Memory B cell (primary cell): ENCODE measurements around the gene UBR2.

Experiments used
- ATAC-seq: fragments of 150-1000 bp; cut with Tn5 transposase; 2 replicates; pipeline ENCODE4 v1.10.0; 2021; ENCODE audit warnings: low read depth, mild to moderate bottlenecking, moderate library complexity
- DNase-seq, 2 donors: peaks; one replicate each; pipeline ENCODE4 v3.0.0; 2022; ENCODE audit warnings: low spot score in 2 of 2
- H3K27ac Mint-ChIP-seq: one replicate; pipeline ENCODE4 v1.8.0; 2022; ENCODE audit warnings: mild to moderate bottlenecking, moderate library complexity, mixed read lengths
- H3K27me3 Mint-ChIP-seq: one replicate; pipeline ENCODE4 v1.8.0; 2022; ENCODE audit warnings: mixed read lengths
- H3K36me3 Mint-ChIP-seq: one replicate; pipeline ENCODE4 v1.8.0; 2022; ENCODE audit warnings: mild to moderate bottlenecking, mixed read lengths
- H3K4me1 Mint-ChIP-seq: one replicate; pipeline ENCODE4 v1.8.0; 2022; ENCODE audit warnings: mixed read lengths
- H3K4me3 Mint-ChIP-seq: one replicate; pipeline ENCODE4 v1.8.0; 2022; ENCODE audit warnings: mild to moderate bottlenecking, moderate library complexity, mixed read lengths
- H3K9me3 Mint-ChIP-seq: one replicate; pipeline ENCODE4 v1.8.0; 2022; ENCODE audit warnings: mixed read lengths

UBR2 gene

DNA sequence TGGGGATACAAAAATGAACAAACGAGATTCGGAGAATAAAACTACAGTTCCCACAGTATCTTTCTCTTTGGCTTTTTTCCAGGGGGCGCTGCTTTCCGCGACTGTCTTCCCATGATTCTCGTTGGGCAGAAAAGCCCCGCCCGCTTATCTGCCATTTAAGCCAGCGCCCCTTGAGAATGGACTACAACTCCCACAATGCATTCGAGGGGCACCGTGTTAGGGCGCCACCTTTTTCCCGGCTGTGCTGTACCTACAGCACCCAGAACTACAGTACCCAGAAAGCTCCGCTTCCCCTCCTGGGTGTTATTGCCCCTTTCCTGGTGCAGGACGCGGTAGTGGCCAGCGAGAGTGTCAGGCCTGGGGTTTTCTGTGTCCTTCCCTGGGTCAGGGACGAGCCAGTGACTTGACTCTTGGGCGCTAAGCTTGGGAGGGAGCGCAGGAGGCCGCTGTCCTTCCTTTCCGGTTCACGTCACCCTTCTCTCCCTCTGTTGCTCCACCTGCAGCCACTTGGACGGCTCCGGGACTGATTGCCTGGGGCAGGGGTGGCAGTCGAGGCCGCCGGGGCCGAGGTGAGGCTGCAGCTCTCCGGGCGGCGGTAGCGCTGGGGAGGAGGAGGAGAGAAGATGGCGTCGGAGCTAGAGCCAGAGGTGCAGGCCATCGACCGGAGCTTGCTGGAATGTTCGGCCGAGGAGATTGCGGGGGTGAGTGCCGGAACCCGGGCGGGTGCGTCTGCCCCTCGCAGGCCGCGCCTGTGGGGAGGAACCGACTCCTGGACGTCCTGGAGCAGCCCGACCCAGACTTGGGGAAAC is at the start of gene UBR2:
UBR2 (plus strand) TSS at position 333 of the 809 bp plus-strand sequence; CDS start at position 624, 291 bp downstream.
- Mint-ChIP-seq H3K4me3 (peak within 1 kb of the TSS; percentile 98), H3K4me1 (peaks cover 19% of the 10 kb centered on the region), H3K36me3 (peaks cover 4% of the 10 kb centered on the region), H3K9me3 (no peaks in the 10 kb centered on the region), H3K27me3 (no peaks in the 10 kb centered on the region), H3K27ac (peak within 1 kb of the TSS; percentile 91)
- ATAC-seq (peak; percentile 95), DNase-seq (peak; percentile 65 to 81)

DNA sequence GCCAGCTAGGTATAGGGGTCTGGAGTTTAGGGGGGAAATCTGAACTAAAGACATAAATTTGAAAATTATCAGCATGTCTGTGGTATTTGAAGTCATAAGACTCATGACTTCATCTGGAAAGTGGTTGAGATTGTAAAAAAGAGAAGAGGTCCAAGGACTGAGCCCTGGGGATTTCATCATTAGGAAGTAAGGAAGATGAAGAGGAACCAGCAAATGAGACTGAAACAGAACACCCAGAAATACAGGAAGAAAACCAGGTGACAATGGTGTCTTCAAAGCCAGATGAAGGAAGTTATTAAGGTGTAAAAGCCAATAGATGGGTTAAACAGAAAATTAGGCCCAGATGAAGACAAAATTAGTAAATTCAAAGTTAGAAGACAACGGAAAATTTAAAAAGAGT is 49.1 kb upstream of the UBR2 start:
- no peaks in the 10 kb centered on the region for H3K9me3 Mint-ChIP-seq
- H3K4me3 Mint-ChIP-seq: no peak overlapping the region
- no peak overlapping the region for H3K27ac Mint-ChIP-seq
- no peak for DNase-seq
- no peaks in the 10 kb centered on the region for H3K36me3 Mint-ChIP-seq
- H3K4me1 Mint-ChIP-seq: peaks cover 8% of the 10 kb centered on the region
- ATAC-seq: peak; percentile 57
- no peaks in the 10 kb centered on the region for H3K27me3 Mint-ChIP-seq

DNA sequence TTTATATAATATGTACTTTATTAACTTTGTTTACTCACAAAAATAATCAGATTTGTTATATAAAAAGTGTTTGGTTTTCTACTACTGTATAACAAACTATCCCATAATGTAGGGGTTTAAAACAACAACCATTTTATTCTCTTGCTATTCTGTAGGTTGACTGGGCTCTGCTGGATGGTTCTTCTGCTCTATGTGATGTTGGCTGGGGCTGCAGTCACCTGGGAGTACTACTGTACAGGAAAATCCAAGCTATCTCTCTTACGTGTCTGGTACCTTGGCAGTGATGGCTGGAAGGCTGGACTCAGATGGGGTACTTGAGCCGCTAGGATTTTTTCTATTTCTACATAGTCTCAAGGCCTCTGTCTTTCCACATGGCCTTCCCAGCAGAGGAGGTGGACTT is 44.0 kb upstream of the UBR2 start:
- no peak overlapping the region for H3K27ac Mint-ChIP-seq
- no peaks in the 10 kb centered on the region for H3K36me3 Mint-ChIP-seq
- ATAC-seq: no peak
- no peaks in the 10 kb centered on the region for H3K27me3 Mint-ChIP-seq
- no peak overlapping the region for H3K4me3 Mint-ChIP-seq
- DNase-seq: no peak
- peaks cover 12% of the 10 kb centered on the region for H3K4me1 Mint-ChIP-seq
- no peaks in the 10 kb centered on the region for H3K9me3 Mint-ChIP-seq

DNA sequence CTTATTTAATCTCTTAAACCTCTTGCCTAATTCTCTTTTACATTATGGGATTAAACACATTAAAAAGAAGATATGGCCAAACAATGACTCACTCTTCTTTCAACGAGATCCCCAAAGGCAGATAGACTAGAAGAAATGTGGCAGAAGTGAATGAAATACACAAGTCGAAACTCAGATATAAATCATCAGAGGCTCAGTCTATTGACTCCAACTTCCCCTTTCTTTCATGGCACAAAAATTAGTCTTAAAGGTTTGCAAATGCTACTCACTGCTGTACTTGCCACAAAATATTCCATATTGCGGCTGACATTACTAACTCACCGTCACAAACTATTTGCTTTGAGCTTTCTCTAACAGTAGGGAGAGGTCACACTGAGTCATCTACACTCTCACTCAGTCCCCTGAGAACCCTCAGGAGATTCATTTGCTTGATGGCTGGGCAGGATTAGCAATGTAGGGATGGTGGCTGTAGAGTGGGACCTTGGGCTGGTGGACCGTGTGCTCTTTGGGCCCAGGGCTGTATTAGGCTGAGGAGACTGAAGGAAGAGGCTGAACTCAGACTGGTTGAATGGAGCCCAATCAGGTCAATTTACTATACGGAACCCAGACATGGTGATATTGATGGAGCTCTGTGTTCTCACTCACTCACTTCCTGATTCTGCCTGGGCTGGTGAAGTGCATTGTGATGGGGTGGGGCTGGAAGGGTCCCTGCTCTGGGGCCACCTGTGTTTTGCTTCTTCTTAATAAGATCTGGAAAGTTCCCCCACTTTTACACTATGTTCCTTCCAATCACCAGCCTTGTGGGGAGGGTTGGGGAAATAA is 42.8 kb upstream of the UBR2 start:
- DNase-seq (no peak), ATAC-seq (peak; percentile 80)

DNA sequence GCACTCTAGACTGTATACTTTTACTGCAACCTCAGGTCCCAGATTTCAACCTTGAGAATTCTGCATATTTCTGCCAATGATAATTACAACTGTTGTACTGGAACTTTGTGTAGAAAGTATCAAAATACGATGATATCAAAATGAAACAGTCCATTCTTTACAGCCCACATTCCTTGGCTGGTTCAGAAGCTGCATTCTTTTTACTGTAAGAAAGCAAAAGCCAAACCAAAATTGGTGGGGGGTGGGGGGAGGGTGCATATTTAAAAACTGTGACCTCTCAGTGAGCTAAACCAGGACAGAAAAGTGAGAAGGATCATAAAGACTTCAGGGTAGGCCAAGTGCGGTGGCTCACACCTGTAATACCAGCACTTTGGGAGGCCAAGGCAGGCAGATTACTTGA is 41.8 kb upstream of the UBR2 start:
- DNase-seq (no peak), ATAC-seq (no peak)
- H3K36me3 Mint-ChIP-seq: no peaks in the 10 kb centered on the region
- peaks cover 10% of the 10 kb centered on the region for H3K4me1 Mint-ChIP-seq
- no peak overlapping the region for H3K4me3 Mint-ChIP-seq
- H3K27ac Mint-ChIP-seq: no peak overlapping the region
- H3K27me3 Mint-ChIP-seq: no peaks in the 10 kb centered on the region
- no peaks in the 10 kb centered on the region for H3K9me3 Mint-ChIP-seq

More for the DNA sequence above, 42.8 kb upstream of the UBR2 start:
- H3K4me1 Mint-ChIP-seq: peaks cover 10% of the 10 kb centered on the region
- no peaks in the 10 kb centered on the region for H3K36me3 Mint-ChIP-seq
- H3K9me3 Mint-ChIP-seq: no peaks in the 10 kb centered on the region
- H3K27ac Mint-ChIP-seq: no peak overlapping the region
- H3K27me3 Mint-ChIP-seq: no peaks in the 10 kb centered on the region
- H3K4me3 Mint-ChIP-seq: peak overlapping the region; percentile 48

DNA sequence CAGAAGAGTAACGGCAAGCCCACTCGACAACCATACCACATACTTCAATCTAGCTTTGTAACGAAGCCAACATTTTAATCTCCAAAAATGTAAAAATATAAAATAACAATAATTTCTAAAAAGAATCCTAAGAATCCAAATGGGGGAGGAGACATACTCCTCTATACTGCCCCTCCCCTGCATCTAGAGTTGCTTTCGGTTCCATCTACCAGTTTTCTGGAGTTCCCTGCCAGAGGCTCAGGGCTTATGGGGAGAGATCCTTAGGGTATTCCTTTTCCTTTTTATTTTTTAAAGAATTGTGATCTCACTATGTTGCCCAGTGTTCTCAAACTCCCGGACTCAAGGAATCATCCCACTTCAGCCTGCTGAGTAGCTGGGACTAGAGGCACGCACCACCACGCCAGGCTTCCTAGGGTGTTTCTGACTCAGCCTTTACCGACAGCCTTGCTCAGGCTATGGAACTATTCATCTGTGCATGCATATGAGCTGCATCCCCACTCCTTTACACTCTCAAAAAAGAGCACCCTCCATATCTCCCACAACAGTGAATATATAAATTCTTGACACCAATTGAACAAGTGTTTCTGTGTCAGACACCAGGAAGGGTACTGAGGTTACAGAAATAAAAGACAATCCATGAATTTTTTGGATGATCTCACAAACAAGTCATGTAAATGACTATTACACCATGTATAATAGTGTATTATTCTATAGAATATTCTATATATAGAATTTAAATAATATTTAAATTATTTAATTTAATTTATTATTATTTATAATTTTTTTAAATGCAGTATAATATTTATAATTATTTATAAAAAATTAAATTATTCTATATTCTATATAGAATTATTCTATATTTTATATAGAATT is 40.7 kb upstream of the UBR2 start:
- H3K4me3 Mint-ChIP-seq: no peak overlapping the region
- DNase-seq: no peak

DNA sequence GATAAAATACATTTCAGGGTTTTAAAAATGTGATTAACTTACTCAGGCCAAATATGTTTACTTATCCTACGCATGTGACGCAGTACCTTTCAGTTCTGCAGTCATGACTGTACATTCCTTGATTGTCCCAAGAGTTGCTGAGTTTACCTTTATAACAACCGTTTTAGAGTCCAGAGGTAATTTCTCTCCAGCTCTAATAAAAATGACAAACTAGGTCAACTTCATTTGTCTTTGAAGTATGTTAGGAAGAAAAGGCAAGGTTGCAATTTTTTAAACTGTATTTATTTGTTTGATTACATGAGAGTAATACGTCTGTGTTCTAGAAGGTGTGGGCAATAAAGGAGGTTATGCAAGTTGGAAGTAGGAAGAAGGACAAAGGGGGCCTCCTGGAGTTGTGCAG is 38.6 kb upstream of the UBR2 start:
- no peak overlapping the region for H3K27ac Mint-ChIP-seq

More for the DNA sequence above, 40.7 kb upstream of the UBR2 start:
- H3K4me1 Mint-ChIP-seq: peaks cover 10% of the 10 kb centered on the region
- H3K36me3 Mint-ChIP-seq: no peaks in the 10 kb centered on the region
- no peak overlapping the region for H3K27ac Mint-ChIP-seq
- ATAC-seq: no peak
- H3K27me3 Mint-ChIP-seq: no peaks in the 10 kb centered on the region
- H3K9me3 Mint-ChIP-seq: no peaks in the 10 kb centered on the region

DNA sequence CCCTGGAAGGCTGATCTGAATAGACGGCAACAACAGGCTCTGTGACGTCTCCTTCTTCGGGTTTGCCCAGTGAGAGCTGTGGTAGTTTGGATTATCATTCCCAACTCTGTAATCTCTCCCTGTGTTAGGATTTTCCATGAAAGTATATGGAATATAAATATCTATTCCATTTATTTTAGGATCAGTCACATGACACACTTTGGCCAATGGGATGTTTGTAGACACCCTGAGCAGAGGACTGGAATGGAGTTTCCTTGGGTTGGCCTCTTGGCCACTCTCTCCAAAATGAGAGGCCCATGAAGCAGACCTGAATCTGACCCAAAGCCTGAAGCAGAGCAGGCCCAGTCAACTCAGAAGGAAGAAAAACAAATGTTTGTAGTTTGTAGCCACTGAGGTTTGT is 37.2 kb upstream of the UBR2 start:
- Mint-ChIP-seq H3K36me3 (no peaks in the 10 kb centered on the region), H3K9me3 (no peaks in the 10 kb centered on the region), H3K4me3 (no peak overlapping the region), H3K4me1 (no peaks in the 10 kb centered on the region), H3K27ac (no peak overlapping the region), H3K27me3 (peaks cover 2% of the 10 kb centered on the region)
- DNase-seq (no peak), ATAC-seq (no peak)

More for the DNA sequence above, 38.6 kb upstream of the UBR2 start:
- Mint-ChIP-seq H3K9me3 (no peaks in the 10 kb centered on the region), H3K4me1 (peaks cover 10% of the 10 kb centered on the region), H3K27me3 (no peaks in the 10 kb centered on the region), H3K36me3 (no peaks in the 10 kb centered on the region), H3K4me3 (no peak overlapping the region)
- ATAC-seq: no peak
- DNase-seq: no peak

DNA sequence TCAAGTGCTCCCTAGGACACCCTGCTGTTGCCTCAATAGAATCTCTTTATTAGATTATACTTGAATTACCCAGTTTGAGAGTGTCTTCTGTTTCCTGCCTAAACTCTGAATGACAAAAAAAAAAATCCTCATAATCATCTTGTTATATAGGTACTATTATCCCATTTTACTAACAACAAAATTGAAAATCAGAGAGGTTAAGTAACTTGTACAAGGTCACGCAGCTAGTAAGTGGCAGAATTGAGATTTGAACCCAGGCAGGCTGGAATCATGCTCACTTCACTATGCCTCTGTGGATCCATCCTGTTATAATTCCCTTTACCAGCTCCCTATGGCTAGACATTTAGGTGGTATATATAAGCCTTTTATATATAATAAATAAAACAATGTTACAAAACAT is 36.6 kb upstream of the UBR2 start:
- H3K27ac Mint-ChIP-seq: no peak overlapping the region
- no peaks in the 10 kb centered on the region for H3K4me1 Mint-ChIP-seq
- H3K27me3 Mint-ChIP-seq: peaks cover 2% of the 10 kb centered on the region
- no peaks in the 10 kb centered on the region for H3K9me3 Mint-ChIP-seq
- DNase-seq (no peak), ATAC-seq (no peak)
- no peaks in the 10 kb centered on the region for H3K36me3 Mint-ChIP-seq
- H3K4me3 Mint-ChIP-seq: no peak overlapping the region

DNA sequence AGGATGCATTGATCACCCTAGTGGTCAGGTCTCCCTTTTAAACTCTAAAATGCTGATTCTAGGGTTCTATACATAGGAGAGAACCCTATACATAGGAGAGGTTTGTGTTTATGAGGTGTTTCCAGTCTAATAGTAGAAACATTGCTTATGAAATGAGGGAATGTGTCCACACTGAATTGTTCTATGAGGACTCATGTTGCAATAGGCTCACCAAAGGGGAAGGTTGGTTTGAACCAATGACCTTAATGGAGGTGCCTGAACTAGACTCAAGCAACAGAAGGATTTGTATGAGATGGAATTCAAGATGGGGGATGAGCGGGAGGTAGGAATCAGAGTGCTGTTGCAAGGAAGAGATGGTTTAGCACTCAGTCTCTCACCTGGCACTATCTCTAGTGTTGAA is 33.5 kb upstream of the UBR2 start:
- Mint-ChIP-seq H3K27me3 (peaks cover 2% of the 10 kb centered on the region), H3K27ac (no peak overlapping the region)
- no peak for ATAC-seq

DNA sequence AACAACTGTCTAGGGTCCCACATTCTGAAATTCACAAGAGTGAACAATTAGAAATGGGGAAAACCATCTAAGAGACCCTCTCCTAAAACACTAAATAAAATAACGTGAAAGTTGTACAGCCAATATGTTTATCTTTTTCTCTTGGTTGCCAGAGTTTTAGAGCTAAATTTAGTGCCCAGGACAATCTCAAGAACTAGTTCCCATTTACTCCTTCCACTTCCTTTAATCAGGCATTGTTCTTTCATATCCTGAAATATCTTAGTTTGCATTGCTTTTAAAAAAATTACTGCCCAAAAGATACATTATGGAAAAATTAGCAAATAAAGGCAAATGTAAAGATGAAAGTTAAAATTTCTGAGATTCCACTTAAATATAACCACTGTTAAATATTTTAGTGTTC is 33.1 kb upstream of the UBR2 start:
- Mint-ChIP-seq H3K4me1 (no peaks in the 10 kb centered on the region), H3K27me3 (peaks cover 2% of the 10 kb centered on the region), H3K36me3 (no peaks in the 10 kb centered on the region), H3K4me3 (no peak overlapping the region), H3K9me3 (no peaks in the 10 kb centered on the region), H3K27ac (no peak overlapping the region)
- no peak for DNase-seq
- ATAC-seq: no peak

More for the DNA sequence above, 33.5 kb upstream of the UBR2 start:
- Mint-ChIP-seq H3K4me1 (no peaks in the 10 kb centered on the region), H3K9me3 (no peaks in the 10 kb centered on the region), H3K4me3 (no peak overlapping the region), H3K36me3 (no peaks in the 10 kb centered on the region)
- no peak for DNase-seq

DNA sequence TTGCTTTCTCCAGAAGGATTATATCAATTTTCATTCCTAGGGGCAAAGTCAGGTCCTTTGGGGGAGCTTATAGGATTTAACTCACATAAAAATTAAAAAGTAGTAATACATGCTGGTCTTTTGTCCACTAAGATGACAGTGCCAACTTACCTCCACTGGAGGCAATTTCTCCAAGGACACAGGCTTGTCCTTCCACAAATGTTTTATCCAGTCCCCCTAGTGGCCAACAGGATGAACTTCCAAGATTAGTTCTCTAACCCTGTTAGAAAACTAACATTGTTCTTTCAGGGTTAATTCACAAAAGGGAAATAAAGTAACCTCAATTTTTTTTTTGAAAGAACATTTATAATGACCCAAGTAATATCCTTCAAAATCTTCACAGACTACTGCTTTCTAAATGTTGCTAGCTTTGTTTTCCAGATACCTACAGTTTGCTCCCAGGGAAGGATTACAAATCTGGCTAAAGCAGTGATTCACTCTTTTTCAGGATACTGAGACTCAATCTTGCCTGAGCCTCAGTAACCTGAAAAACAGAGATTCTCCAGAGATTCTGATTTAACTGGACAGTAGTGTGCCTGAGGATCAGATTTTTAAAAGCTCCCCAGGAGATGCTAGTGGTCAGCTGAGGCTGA is 31.7 kb upstream of the UBR2 start:
- Mint-ChIP-seq H3K27ac (no peak overlapping the region), H3K9me3 (no peaks in the 10 kb centered on the region), H3K27me3 (peaks cover 2% of the 10 kb centered on the region), H3K4me3 (no peak overlapping the region), H3K4me1 (no peaks in the 10 kb centered on the region), H3K36me3 (no peaks in the 10 kb centered on the region)
- ATAC-seq (peak; percentile 53), DNase-seq (peak in 1 of 2 donors; percentile 28)

DNA sequence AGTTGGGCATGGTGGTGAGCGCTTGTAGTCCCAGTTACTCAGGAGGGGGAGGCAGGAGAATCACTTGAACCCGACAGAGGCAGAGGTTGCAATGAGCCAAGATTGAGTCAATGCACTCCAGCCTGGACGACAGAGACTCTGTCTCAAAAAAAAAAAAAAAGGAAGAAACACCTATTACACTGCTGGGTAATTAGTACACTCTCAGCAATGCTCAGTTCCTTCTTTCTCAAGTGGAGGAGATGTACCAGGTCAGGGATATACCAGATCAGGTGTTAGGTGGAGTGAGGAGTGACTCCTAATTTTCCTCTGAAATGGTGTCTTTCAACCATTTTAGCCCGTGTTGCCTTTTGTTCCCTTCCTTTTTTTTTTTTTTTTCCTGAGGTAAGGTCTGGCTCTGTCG is 30.0 kb upstream of the UBR2 start:
- Mint-ChIP-seq H3K36me3 (no peaks in the 10 kb centered on the region), H3K9me3 (no peaks in the 10 kb centered on the region), H3K4me1 (no peaks in the 10 kb centered on the region), H3K27ac (no peak overlapping the region), H3K4me3 (no peak overlapping the region), H3K27me3 (peaks cover 2% of the 10 kb centered on the region)
- no peak for ATAC-seq
- DNase-seq: no peak
